Cortex of kidney (tissue), 1 donor: ENCODE measurements around the gene TCF4.

ENCODE experiments used
- DNase-seq: peaks from one replicate; lab custom pipeline; 2025; lab: John Stamatoyannopoulos, UW

Gene TCF4

DNA sequence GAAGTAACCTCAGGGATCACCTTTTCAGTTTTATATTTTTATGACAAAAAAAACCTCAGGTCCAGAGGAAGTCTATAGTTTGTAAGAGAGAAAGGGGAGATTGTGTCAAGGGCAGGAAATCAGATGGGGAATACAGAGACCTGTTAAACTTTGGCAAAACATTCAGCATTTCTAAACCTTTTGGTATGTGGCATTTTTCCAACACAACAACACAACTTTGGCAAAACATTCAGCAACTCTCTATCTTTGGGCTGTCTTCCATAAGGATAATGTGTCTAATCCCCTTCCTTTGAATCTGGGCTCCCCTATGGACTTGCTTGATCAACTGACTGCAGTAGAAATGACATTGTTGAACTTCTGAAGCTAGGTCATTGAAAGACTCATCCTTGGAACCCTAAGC is 408.2 kb downstream of the TCF4 start:
- no peak for DNase-seq

DNA sequence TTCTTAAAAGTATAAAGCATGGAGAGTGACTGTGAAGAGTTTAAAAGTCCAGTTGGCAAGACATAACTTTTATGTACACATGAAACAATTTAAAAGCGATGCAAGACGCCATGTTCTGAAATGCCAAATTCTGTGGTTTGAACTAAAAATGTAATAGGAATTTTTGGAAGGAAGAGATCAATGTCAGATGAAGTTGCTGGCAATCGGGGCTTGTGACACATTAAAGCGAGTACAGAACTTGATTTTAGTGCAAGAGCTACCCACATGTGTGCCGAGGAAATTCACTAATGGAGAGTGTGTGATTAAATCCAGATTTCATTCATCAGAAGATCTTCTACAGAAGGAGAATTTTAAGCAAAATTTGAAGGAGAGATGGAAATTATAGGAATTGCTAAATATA is 408.6 kb downstream of the TCF4 start:
- DNase-seq, result no peak

DNA sequence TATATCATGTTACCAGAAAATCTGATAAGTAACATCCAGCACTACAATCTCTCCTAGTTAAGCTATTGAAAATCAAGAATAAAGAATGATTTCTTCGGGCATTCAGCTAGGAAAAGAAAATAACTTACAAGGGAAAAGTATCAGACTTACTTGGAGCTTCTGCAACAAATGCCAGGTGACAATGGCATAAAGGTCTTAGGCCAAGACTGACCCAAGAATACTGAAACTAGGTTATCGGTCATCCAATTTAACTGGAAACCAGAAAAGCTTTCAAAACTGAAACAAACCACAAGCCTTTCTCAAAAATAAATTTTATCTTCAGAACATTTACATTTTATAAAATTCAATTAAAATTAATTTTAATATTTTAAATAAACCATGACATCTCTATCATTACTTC is 414.7 kb downstream of the TCF4 start:
- DNase-seq, result no peak
